ENCODE measurements around the gene WDTC1. TPM values are rescaled to one million over a fixed set of nuclear protein-coding genes. Genes with fewer than 3 reads are reported as not detected.
"Not testable (repeated sequence)": the region's sequence is repeated elsewhere in the genome, so short reads cannot be mapped to it uniquely, and the experiment has no call there.

Gene WDTC1, protein sequence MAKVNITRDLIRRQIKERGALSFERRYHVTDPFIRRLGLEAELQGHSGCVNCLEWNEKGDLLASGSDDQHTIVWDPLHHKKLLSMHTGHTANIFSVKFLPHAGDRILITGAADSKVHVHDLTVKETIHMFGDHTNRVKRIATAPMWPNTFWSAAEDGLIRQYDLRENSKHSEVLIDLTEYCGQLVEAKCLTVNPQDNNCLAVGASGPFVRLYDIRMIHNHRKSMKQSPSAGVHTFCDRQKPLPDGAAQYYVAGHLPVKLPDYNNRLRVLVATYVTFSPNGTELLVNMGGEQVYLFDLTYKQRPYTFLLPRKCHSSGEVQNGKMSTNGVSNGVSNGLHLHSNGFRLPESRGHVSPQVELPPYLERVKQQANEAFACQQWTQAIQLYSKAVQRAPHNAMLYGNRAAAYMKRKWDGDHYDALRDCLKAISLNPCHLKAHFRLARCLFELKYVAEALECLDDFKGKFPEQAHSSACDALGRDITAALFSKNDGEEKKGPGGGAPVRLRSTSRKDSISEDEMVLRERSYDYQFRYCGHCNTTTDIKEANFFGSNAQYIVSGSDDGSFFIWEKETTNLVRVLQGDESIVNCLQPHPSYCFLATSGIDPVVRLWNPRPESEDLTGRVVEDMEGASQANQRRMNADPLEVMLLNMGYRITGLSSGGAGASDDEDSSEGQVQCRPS
- 21.8 TPM for total RNA-seq

GRCh38 chr1:27234049-27234882, at the start of gene WDTC1:
WDTC1 (plus strand) TSS chr1:27234632; CDS start chr1:27261055, 26,423 bp downstream.
- DNase-seq (ENCODE audit: low spot score): peak; percentile 99
- ATAC-seq: peak; percentile 94

DNA sequence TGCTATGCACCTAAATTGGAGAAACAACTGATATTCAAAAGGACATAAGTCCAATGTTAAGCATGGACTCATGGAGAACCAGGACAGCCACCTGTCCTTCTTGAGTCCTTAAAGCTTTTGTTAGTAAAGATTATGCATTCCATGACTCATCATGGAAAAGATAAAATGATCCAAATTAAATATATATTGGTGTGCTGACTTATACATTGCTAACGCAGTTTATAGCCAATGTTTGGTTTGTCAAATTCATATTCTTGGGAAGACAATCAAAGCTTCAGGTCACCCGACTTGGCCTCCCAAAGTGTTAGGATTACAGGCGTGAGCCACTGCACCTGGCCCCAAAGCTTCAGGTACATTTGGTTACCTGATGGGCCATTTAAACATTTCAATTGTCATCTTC, 49.8 kb upstream of the WDTC1 start:
- not testable (repeated sequence) for ATAC-seq; DNase-seq (ENCODE audit: low spot score)

- ATAC-seq (peak; percentile 95), DNase-seq (ENCODE audit: low spot score) (peak; percentile 61)
Observed at GRCh38 chr1:27192039-27192529, 42.3 kb upstream of the WDTC1 start.

GRCh38 chr1:27193194-27193593, 41.2 kb upstream of the WDTC1 start:
- DNase-seq (ENCODE audit: low spot score) (no peak), ATAC-seq (no peak)

DNA sequence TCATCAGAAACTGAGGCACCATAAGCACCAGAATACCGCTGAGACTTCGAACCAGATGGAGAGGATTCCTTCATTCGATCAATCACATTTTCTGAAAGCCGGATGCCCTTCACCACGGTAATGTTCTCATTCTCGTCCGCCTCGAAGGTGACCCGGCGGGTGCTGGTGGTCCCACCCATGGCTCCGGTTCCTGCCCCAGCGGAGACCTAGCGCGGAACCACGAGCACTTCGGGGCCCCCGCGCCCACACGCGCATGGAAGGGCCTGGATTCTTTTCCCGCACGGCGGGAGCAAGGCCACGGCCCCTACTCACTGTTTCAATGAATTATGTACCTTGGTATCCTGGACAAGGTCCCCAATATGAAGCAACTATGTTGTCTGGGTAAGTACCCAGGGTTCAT, 33.1 kb upstream of the WDTC1 start:
- no peak for ATAC-seq

GRCh38 chr1:27203946-27204345, 30.5 kb upstream of the WDTC1 start:
- ATAC-seq (no peak), DNase-seq (ENCODE audit: low spot score) (no peak)

More for the DNA sequence above, 33.1 kb upstream of the WDTC1 start:
- no peak for DNase-seq (ENCODE audit: low spot score)

DNA sequence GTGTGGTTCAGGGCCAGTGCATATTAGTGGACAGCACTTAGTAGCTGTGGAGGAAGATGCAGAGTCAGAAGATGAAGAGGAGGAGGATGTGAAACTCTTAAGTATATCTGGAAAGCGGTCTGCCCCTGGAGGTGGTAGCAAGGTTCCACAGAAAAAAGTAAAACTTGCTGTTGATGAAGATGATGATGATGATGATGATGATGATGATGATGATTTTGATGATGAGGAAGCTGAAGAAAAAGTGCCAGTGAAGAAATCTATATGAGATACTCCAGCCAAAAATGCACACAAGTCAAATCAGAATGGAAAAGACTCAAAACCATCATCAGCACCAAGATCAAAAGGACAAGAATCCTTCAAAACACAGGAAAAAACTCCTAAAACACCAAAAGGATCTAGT, 27.2 kb upstream of the WDTC1 start:
- not testable (repeated sequence) for ATAC-seq; DNase-seq (ENCODE audit: low spot score)

DNA sequence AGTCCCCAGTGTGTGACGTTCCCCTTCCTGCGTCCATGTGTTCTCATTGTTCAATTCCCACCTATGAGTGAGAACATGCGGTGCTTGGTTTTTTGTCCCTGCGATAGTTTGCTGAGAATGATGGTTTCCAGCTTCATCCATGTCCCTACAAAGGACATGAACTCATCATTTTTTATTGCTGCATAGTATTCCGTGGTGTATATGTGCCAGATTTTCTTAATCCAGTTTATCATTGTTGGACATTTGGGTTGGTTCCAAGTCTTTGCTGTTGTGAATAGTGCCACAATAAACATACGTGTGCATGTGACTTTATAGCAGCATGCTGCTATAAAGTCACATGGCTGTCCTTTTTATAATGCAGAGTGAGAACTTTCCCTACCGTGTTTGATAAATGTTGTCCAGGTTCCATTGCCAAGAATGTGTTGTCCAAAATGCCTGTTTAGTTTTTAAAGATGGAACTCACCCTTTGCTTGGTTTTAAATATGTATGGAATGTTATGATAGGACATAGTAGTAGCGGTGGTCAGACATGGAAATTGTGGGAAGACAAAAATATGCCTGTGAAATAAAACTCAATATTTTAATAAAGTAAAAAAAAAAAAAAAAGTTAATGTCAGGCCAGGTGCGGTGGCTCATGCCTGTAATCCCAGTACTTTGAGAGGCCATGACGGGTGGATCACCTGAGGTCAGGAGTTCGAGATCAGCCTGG, 26.1 kb upstream of the WDTC1 start:
- not testable (repeated sequence) for DNase-seq (ENCODE audit: low spot score); ATAC-seq

DNA sequence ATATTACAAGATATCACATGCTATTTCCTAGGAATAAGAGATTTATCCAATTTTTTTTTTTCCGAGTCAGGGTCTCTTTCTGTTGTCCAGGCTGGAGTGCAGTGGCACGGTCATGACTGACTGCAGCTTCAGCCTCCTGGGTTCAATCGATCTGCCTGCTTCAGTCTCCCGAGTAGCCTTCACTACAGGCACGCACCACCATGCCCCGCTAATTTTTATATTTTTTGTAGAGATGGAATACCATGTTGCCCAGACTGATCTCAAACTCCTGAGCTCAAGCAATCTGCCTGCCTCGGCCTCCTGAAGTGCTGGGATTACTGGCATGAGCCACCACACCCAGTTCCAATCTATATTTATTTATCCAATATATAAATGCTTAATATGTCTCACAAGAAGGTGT, 18.0 kb upstream of the WDTC1 start:
- ATAC-seq: no peak
- no peak for DNase-seq (ENCODE audit: low spot score)

GRCh38 chr1:27217401-27217800, 17.0 kb upstream of the WDTC1 start:
- DNase-seq (ENCODE audit: low spot score) (no peak), ATAC-seq (no peak)

DNA sequence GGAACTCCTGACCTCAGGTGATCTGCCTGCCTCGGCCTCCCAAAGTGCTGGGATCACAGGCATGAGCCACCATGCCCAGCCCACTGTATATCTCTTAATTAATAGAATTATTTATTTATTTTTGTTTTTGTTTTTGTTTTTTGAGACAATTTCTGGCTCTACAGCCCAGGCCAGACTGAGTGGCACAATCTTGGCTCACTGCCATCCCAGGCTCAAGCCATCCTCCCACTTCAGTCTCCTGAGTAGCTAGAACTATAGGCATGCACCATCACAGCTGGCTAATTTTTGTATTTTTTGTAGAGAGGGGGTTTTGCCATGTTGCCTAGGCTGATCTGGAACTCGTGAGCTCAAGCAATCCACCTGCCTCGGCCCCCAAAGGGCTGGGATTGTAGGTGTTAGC, 15.7 kb upstream of the WDTC1 start:
- ATAC-seq: no peak
- no peak for DNase-seq (ENCODE audit: low spot score)

DNA sequence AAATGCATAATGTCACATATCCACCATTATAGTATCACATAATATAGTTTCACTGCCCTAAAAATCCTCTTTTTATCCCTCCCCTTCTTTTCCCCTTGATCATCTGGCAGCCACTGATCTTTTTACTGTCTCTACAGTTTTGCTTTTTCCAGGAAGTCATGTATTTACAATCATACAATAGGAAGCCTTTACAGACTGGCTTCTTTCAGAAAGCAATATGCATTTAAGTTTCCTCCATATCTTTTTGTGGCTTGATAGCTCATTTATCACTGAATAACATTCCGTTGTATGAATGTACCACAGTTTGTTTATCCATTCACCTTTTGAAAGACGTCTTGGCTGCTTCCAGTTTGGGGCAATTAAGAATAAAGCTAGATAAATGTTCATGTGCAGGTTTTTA, 14.3 kb upstream of the WDTC1 start:
- no peak for ATAC-seq
- DNase-seq (ENCODE audit: low spot score): no peak

GRCh38 chr1:27220702-27221497, 13.5 kb upstream of the WDTC1 start:
- ATAC-seq: not testable (repeated sequence)

GRCh38 chr1:27225621-27226020, 8.8 kb upstream of the WDTC1 start:
- no peak for DNase-seq (ENCODE audit: low spot score)

More at GRCh38 chr1:27220702-27221497, 13.5 kb upstream of the WDTC1 start:
- not testable (repeated sequence) for DNase-seq (ENCODE audit: low spot score)

DNA sequence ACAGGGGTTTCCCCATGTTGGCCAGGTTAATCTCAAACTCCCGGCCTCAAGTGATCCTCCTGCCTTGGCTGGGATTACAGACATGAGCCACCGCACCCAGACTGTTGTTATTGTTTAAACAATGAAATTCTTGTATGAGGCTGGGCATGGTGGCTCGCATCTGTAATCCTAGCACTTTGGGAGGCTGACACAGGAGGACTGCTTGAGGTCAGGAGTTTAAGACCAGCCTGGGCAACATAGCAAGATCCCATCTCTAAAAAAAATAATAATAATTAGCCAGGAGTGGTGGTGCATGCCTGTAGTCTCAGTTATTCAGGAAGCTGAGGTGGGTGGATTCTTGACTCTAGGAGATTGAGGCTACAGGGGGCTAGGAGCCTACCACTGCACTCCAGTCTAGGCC, 6.7 kb upstream of the WDTC1 start:
- ATAC-seq: no peak
- no peak for DNase-seq (ENCODE audit: low spot score)

More at GRCh38 chr1:27225621-27226020, 8.8 kb upstream of the WDTC1 start:
- no peak for ATAC-seq

GRCh38 chr1:27233667-27234048, 774 bp upstream of the WDTC1 start:
- ATAC-seq (no peak), DNase-seq (ENCODE audit: low spot score) (peak; percentile 46)

DNA sequence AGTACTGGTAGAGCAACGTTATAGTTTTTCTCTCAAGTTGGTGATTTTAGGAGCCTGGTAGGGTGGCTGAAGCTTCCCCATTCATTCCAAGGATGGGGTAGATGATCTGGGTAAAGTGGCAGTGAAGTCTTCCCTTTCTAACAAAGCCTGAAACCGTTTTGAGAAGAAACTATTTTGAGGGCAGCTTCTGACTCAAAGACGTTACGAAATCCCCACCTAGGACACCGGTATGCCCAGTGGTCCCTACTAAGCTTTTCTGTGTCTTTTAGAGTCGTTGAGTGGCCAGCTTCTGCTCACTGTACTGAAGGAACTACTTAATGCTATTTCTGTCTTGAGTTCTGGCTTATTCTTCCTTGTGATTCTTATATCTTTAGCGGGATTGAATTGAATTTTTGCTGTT, 1.4 kb downstream of the WDTC1 start:
- no peak for ATAC-seq
- no peak for DNase-seq (ENCODE audit: low spot score)

- no peak for ATAC-seq
- DNase-seq (ENCODE audit: low spot score): no peak
Observed at GRCh38 chr1:27237112-27237511, 2.7 kb downstream of the WDTC1 start.

DNA sequence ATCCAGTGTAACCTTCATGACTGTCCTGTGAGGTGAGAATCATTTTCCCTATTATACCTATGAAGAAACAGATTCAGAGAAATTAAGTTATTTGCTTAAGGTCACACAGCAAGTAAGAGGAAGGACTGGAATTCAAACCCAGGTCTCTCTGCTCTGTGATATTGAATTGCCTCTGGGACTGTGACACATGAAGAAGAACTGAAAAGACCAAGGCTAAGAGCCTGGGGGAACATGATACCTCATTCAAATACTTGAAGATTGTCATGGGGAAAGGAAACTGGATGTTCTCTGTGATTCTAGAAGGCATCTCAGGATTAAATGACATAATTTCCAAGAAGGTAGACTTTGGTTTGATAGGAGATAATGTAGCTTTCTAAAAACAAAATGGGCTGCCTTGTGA, 3.6 kb downstream of the WDTC1 start:
- ATAC-seq: no peak

DNA sequence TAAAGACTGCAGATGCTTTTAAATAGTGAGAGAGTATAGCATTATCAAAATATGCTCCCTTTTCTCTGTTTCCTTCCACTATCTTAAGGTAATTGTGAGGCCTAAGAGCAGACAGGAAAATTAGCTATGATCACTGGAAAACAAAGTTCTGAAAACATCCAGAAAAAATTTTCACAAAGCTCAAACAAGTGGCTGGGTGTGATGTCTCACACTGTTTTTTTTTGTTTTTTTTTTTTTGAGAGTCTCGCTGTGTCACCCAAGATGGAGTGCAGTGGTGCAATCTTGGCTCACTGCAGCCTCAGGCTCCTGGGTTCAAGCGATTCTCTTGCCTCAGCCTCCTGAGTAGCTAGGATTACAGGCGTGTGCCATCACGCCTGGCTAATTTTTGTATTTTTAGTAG, 7.2 kb downstream of the WDTC1 start:
- DNase-seq (ENCODE audit: low spot score) (no peak), ATAC-seq (no peak)

More for the DNA sequence above, 3.6 kb downstream of the WDTC1 start:
- DNase-seq (ENCODE audit: low spot score): no peak
